COLO668 (cell line): ENCODE measurements around the gene SELENOI.
A peak's percentile ranks its signal among the peaks of the same experiment; 100 is the strongest.
"Not testable (repeated sequence)": the region's sequence is repeated elsewhere in the genome, so short reads cannot be mapped to it uniquely, and the experiment has no call there.

Source experiments
- DNase-seq: peaks from one replicate; lab custom pipeline; 2025; ENCODE audit not compliant: unreplicated experiment; lab: John Stamatoyannopoulos, UW

Gene SELENOI

GRCh38 chr2:26345545-26346453, at the start of gene SELENOI:
Gene SELENOI, plus strand, starts transcription at chr2:26346143. Its CDS starts 90 bp downstream, at chr2:26346233.
- DNase-seq, result peak; percentile 98

GRCh38 chr2:26297061-26297460, 48.9 kb upstream of the SELENOI start:
- no peak for DNase-seq

GRCh38 chr2:26298286-26298637, 47.7 kb upstream of the SELENOI start:
- no peak for DNase-seq

- no peak for DNase-seq
These were observed 47.1 kb upstream of the SELENOI start for GRCh38 chr2:26298638-26299393.

GRCh38 chr2:26299471-26300101, 46.4 kb upstream of the SELENOI start:
- DNase-seq, result no peak

GRCh38 chr2:26300234-26300925, 45.6 kb upstream of the SELENOI start:
- DNase-seq, result no peak

- DNase-seq, result no peak
These were observed 43.1 kb upstream of the SELENOI start for GRCh38 chr2:26302846-26303245.

GRCh38 chr2:26305094-26305493, 40.8 kb upstream of the SELENOI start:
- DNase-seq, result not testable (repeated sequence)

- no peak for DNase-seq
These were observed 40.4 kb upstream of the SELENOI start for GRCh38 chr2:26305540-26305939.

GRCh38 chr2:26309921-26310320, 36.0 kb upstream of the SELENOI start:
- DNase-seq, result no peak

GRCh38 chr2:26312471-26312870, 33.5 kb upstream of the SELENOI start:
- DNase-seq, result no peak

GRCh38 chr2:26313446-26313845, 32.5 kb upstream of the SELENOI start:
- no peak for DNase-seq

GRCh38 chr2:26314243-26314642, 31.7 kb upstream of the SELENOI start:
- no peak for DNase-seq

- peak; percentile 9 for DNase-seq
These were observed 29.9 kb upstream of the SELENOI start for GRCh38 chr2:26316041-26316440.

GRCh38 chr2:26316845-26317244, 29.1 kb upstream of the SELENOI start:
- no peak for DNase-seq

- DNase-seq, result no peak
These were observed 28.4 kb upstream of the SELENOI start for GRCh38 chr2:26317377-26318105.

- DNase-seq, result no peak
These were observed 27.0 kb upstream of the SELENOI start for GRCh38 chr2:26318950-26319349.

- not testable (repeated sequence) for DNase-seq
These were observed 21.5 kb upstream of the SELENOI start for GRCh38 chr2:26324479-26324878.

- DNase-seq, result no peak
These were observed 21.0 kb upstream of the SELENOI start for GRCh38 chr2:26324903-26325302.

GRCh38 chr2:26325851-26326250, 20.1 kb upstream of the SELENOI start:
- DNase-seq, result no peak
